HG02759 (cell line): ENCODE data around the gene RFPL1.
A peak's percentile ranks its signal among the peaks of the same experiment; 100 is the strongest.

Experiments
- ATAC-seq: cut with Tn5 transposase; IDR thresholded peaks from one replicate; pipeline ENCODE4 v1.9.1; 2021; ENCODE audit warnings: mild to moderate bottlenecking, moderate library complexity; ENCODE audit not compliant: unreplicated experiment

RFPL1 gene

GRCh38 chr22:29442976-29443375 lies 4.6 kb downstream of the RFPL1 start:
- no peak for ATAC-seq

GRCh38 chr22:29443452-29443851 lies 5.1 kb downstream of the RFPL1 start:
- ATAC-seq, result no peak

GRCh38 chr22:29443861-29444792 lies 5.7 kb downstream of the RFPL1 start:
- ATAC-seq, result no peak

GRCh38 chr22:29445508-29445907 lies 7.1 kb downstream of the RFPL1 start:
- ATAC-seq, result no peak

GRCh38 chr22:29447906-29448305 lies 9.5 kb downstream of the RFPL1 start:
- ATAC-seq, result no peak

GRCh38 chr22:29449296-29449875 lies 11.0 kb downstream of the RFPL1 start:
- no peak for ATAC-seq

GRCh38 chr22:29450222-29450621 lies 11.8 kb downstream of the RFPL1 start:
- ATAC-seq, result no peak

GRCh38 chr22:29451863-29452262 lies 13.5 kb downstream of the RFPL1 start:
- no peak for ATAC-seq

- ATAC-seq, result no peak
Measured at GRCh38 chr22:29454276-29454675, 15.9 kb downstream of the RFPL1 start.

- ATAC-seq, result no peak
Measured at GRCh38 chr22:29456211-29456671, 17.9 kb downstream of the RFPL1 start.

- no peak for ATAC-seq
Measured at GRCh38 chr22:29457730-29458129, 19.3 kb downstream of the RFPL1 start.

- no peak for ATAC-seq
Measured at GRCh38 chr22:29458551-29458950, 20.2 kb downstream of the RFPL1 start.

- ATAC-seq, result no peak
Measured at GRCh38 chr22:29459773-29460172, 21.4 kb downstream of the RFPL1 start.

- no peak for ATAC-seq
Measured at GRCh38 chr22:29461263-29461662, 22.9 kb downstream of the RFPL1 start.

- no peak for ATAC-seq
Measured at GRCh38 chr22:29463629-29464028, 25.2 kb downstream of the RFPL1 start.

GRCh38 chr22:29464581-29464980 lies 26.2 kb downstream of the RFPL1 start:
- no peak for ATAC-seq

GRCh38 chr22:29469755-29470154 lies 31.4 kb downstream of the RFPL1 start:
- ATAC-seq, result no peak

- no peak for ATAC-seq
Measured at GRCh38 chr22:29470159-29470855, 31.9 kb downstream of the RFPL1 start.

GRCh38 chr22:29473001-29473400 lies 34.6 kb downstream of the RFPL1 start:
- no peak for ATAC-seq

GRCh38 chr22:29475550-29475949 lies 37.2 kb downstream of the RFPL1 start:
- ATAC-seq, result peak; percentile 88

- no peak for ATAC-seq
Measured at GRCh38 chr22:29476116-29476515, 37.7 kb downstream of the RFPL1 start.
